Esophagus muscularis mucosa (tissue), 3 donors: Measurements from ENCODE around the gene MAP3K1.

Experiments used
- CTCF ChIP-seq, 3 experiments: fragments of 200-600 bp in 2 of 3; fragments of 450-650 bp in 1 of 3; sonication (generic) in 2 of 3; IDR thresholded peaks; one replicate each; pipeline ENCODE4 v1.5.1; 2017 to 2019; ENCODE audit warnings: antibody characterized with exemption in 3 of 3, mild to moderate bottlenecking in 2 of 3, moderate library complexity in 1 of 3
- POLR2A ChIP-seq: fragments of 450-650 bp; IDR thresholded peaks from one replicate; pipeline ENCODE4 v1.6.1; 2017; ENCODE audit warnings: antibody characterized with exemption, moderate library complexity, mild to moderate bottlenecking, low read depth
- POLR2AphosphoS5 ChIP-seq, 2 donors: sonication (generic); formaldehyde crosslinking; IDR thresholded peaks; one replicate each; pipeline ENCODE4 v1.6.1; 2017; ENCODE audit warnings: antibody characterized with exemption in 2 of 2

DNA sequence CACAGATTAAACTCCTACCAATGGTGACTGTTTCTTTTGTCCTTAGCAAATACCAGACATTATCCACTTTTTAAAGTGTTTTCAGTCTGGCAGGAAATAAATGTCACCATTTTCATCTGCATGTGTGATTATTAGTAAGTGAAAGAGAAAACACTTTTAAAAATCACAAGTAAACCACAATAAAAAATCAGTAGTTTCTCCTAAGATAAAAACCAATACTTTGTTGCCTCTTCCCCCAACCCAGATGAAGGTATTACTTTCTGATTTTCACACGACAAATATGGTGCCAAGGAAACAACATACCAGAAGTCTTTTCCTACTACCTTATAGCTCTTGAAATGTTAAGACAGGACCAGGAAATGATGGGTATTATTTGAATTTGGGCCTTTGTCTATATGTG, 11.5 kb upstream of the MAP3K1 start:
- TF ChIP-seq CTCF (IDR thresholded peaks at IDR 0.05) (no peak), POLR2A (no peak), POLR2AphosphoS5 (IDR thresholded peaks at IDR 0.05) (no peak)
